Measurements from ENCODE around the gene SELENOI. TPM values are rescaled to one million over a fixed set of nuclear protein-coding genes. Genes with fewer than 3 reads are reported as not detected.
"Not testable (repeated sequence)": the region's sequence is repeated elsewhere in the genome, so short reads cannot be mapped to it uniquely, and the experiment has no call there.

The SELENOI gene, protein sequence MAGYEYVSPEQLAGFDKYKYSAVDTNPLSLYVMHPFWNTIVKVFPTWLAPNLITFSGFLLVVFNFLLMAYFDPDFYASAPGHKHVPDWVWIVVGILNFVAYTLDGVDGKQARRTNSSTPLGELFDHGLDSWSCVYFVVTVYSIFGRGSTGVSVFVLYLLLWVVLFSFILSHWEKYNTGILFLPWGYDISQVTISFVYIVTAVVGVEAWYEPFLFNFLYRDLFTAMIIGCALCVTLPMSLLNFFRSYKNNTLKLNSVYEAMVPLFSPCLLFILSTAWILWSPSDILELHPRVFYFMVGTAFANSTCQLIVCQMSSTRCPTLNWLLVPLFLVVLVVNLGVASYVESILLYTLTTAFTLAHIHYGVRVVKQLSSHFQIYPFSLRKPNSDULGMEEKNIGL
- total RNA-seq: 13.0 TPM

DNA sequence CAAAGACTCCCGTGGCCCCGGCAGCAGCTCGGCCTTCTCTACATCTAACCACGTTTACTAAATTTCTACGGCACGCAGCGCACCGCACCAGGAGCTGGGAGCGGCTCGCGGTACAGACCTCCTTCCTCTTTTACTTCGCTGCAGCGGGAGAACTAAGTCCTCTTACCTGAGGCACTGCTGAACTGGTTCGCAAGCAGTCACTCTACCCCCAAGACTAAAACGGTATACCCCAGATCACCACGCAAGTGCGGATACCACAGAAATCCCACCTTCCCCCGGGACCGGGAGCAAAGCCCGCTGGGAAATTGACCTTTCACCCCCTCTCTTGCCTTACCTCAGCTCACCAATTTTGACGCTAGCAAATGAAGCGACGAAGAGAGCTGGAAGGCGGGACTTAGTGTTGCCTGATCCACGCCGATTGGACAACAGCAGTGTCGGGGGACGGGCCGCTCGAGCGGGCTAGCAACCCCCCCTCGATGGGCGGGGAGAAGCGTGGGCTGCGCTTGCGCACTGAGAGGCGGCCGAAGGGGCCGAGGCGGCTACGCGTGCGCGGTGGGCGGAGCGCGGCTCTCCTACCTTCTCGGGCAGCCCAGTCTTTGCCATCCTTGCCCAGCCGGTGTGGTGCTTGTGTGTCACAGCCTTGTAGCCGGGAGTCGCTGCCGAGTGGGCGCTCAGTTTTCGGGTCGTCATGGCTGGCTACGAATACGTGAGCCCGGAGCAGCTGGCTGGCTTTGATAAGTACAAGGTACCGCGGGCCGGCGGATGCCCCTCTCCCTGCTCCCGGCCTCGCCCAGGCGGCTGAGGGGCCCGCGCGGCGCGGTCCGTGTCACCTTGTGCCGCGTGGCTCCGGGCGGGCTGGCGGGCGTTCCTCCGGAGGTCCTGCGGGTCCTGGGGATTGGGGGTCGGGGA is at the start of gene SELENOI:
SELENOI (plus strand) TSS at position 599 of the 909 bp plus-strand sequence; CDS start at position 689, 90 bp downstream.
- Histone ChIP-seq H3K27me3 (ENCODE audit: control insufficient read depth in 3 of 3, insufficient read depth in 3 of 3, low read length in 3 of 3) (no peaks in the 10 kb centered on the region), H3K9me3 (ENCODE audit: control insufficient read depth in 3 of 3, low read length in 3 of 3) (no peaks in the 10 kb centered on the region), H3K27ac (ENCODE audit: low read depth, low read length) (peak within 1 kb of the TSS; percentile 89), H3K4me3 (ENCODE audit: low read length in 3 of 3) (peak within 1 kb of the TSS; percentile 95 to 98 (median 97)), H3K36me3 (ENCODE audit: control insufficient read depth in 3 of 3, insufficient read depth in 3 of 3, low read length in 3 of 3) (peaks cover 0 to 2% (median 0%) of the 10 kb centered on the region in 3 donors), H3K9ac (ENCODE audit: low read depth in 1 of 3, low read length in 3 of 3) (peak within 1 kb of the TSS; percentile 95 to 97 (median 97)), H3K4me1 (ENCODE audit: control insufficient read depth in 3 of 3, insufficient read depth in 3 of 3, low read length in 3 of 3) (peaks cover 15 to 27% (median 17%) of the 10 kb centered on the region in 3 donors)

DNA sequence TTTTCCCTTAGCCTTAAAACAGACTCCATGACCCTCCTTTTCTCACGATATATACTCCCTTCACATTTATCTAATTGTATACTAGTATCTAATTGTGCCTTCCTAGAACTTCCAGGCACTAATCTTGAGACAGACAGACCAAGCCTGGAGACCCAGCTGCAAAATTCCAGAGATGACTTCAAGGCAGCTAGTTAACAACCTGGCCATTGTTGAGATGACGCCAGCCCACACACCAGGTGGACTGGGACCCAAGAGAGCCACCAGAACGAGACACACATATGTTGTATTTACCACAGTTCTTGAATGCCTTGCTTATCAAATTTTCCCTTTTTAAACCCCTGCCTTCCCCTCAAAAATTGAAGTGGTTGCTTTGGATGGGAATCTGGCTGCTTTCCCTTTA is 48.9 kb upstream of the SELENOI start:
- Histone ChIP-seq H3K4me1 (ENCODE audit: control insufficient read depth in 3 of 3, insufficient read depth in 3 of 3, low read length in 3 of 3) (peaks cover 9 to 14% (median 10%) of the 10 kb centered on the region in 3 donors), H3K9me3 (ENCODE audit: control insufficient read depth in 3 of 3, low read length in 3 of 3) (no peaks in the 10 kb centered on the region), H3K9ac (ENCODE audit: low read depth in 1 of 3, low read length in 3 of 3) (no peak overlapping the region), H3K27me3 (ENCODE audit: control insufficient read depth in 3 of 3, insufficient read depth in 3 of 3, low read length in 3 of 3) (no peaks in the 10 kb centered on the region), H3K4me3 (ENCODE audit: low read length in 3 of 3) (no peak overlapping the region), H3K27ac (ENCODE audit: low read depth, low read length) (no peak overlapping the region), H3K36me3 (ENCODE audit: control insufficient read depth in 3 of 3, insufficient read depth in 3 of 3, low read length in 3 of 3) (no peaks in the 10 kb centered on the region)

DNA sequence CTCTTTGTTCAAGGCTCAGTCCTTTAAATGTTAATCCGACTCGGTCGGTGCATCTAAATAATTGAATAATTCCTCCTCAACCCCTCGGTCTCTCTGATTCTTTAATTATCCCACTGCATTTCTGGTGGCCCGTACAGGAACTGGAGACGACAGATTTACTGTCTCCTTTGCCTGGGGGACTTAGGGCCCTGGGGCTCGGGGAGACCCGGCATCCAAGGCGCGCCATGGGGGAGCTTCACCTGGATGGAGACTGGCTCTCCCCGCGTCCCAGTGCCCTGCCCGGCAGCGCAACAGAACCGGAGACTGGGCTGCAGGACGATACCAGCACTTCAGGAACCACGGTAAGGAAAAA is 47.7 kb upstream of the SELENOI start:
- H3K27ac ChIP-seq (ENCODE audit: low read depth, low read length): peak overlapping the region; percentile 42
- H3K36me3 ChIP-seq (ENCODE audit: control insufficient read depth in 3 of 3, insufficient read depth in 3 of 3, low read length in 3 of 3): no peaks in the 10 kb centered on the region
- peaks cover 10 to 20% (median 12%) of the 10 kb centered on the region in 3 donors for H3K4me1 ChIP-seq (ENCODE audit: control insufficient read depth in 3 of 3, insufficient read depth in 3 of 3, low read length in 3 of 3)
- peak overlapping the region in 2 of 3 donors; percentile 72 to 85 for H3K9ac ChIP-seq (ENCODE audit: low read depth in 1 of 3, low read length in 3 of 3)
- peak overlapping the region; percentile 83 to 91 (median 88) for H3K4me3 ChIP-seq (ENCODE audit: low read length in 3 of 3)
- H3K27me3 ChIP-seq (ENCODE audit: control insufficient read depth in 3 of 3, insufficient read depth in 3 of 3, low read length in 3 of 3): no peaks in the 10 kb centered on the region
- H3K9me3 ChIP-seq (ENCODE audit: control insufficient read depth in 3 of 3, low read length in 3 of 3): no peaks in the 10 kb centered on the region

DNA sequence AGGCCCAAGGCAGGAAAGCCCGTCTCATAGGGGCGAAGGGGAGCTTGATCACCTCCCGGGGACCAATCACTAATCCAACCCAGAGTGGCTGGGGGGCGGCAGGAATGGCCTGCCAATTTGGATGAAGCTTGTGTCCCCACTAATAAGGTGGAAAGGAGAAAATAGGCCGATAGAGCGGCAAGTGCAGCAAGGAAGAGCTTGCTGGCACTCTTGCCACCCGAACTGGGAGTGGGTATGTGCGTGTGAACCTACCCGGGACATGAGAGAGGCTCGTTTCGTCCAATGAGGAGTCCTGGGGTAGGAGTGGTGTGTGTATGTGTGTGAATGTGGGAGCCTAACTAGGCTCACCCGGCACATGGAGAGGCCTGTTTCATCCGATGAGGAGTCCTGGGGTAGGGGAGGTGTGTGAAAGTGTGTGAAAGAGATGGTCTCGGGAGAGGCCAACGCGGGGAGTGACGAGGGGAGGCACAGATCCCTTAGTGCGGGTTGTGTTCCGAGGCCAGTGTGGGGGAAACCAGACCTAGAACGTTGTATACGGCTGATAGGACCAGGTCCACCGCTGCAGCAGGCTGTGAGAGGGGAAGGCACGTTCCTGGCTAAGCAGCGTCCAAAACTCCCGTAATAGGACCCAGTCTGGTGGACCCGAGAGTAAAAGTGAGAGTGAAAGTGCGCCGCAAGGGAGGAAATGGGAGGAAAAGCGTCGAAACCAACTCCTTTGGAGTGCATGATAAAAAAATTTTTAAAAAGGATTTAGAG is 47.1 kb upstream of the SELENOI start:
- Histone ChIP-seq H3K9ac (ENCODE audit: low read depth in 1 of 3, low read length in 3 of 3) (peak overlapping the region; percentile 72 to 85 (median 75)), H3K27me3 (ENCODE audit: control insufficient read depth in 3 of 3, insufficient read depth in 3 of 3, low read length in 3 of 3) (no peaks in the 10 kb centered on the region), H3K27ac (ENCODE audit: low read depth, low read length) (peak overlapping the region; percentile 42), H3K9me3 (ENCODE audit: control insufficient read depth in 3 of 3, low read length in 3 of 3) (no peaks in the 10 kb centered on the region), H3K4me3 (ENCODE audit: low read length in 3 of 3) (peak overlapping the region; percentile 83 to 91 (median 88)), H3K36me3 (ENCODE audit: control insufficient read depth in 3 of 3, insufficient read depth in 3 of 3, low read length in 3 of 3) (no peaks in the 10 kb centered on the region), H3K4me1 (ENCODE audit: control insufficient read depth in 3 of 3, insufficient read depth in 3 of 3, low read length in 3 of 3) (peaks cover 10 to 21% (median 12%) of the 10 kb centered on the region in 3 donors)

DNA sequence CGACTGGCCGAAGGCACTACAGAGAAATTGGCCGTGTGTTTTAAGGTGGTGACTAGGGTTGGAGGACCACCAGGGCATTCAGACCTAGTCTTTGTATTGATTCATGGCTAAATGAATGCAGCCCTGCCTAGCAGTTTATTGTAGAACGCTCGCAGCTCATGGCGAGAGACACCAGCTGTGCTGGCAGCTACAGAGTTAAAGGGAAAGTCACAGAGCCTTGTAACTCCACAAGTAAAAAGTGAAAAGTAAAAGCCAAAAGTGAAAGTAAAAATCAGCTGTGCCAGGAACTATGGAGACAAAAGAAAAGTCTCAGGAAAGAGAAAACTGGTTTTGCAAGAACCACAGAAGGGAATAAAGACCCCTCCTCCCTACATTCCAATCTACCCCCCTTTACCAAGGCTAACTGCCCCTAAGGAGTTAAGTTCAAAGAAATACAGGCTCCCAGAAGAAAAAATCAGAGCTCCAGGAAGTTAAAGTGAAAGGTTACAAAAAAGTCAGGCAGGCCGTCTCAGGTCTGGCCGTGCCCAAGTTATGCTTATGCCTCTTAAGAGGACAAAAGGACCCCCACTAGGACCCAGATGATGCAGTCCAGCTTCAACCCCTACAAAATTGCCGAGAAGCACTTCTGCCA is 46.4 kb upstream of the SELENOI start:
- H3K9me3 ChIP-seq (ENCODE audit: control insufficient read depth in 3 of 3, low read length in 3 of 3): no peaks in the 10 kb centered on the region
- peak overlapping the region; percentile 83 to 91 (median 88) for H3K4me3 ChIP-seq (ENCODE audit: low read length in 3 of 3)
- peak overlapping the region; percentile 72 to 85 (median 75) for H3K9ac ChIP-seq (ENCODE audit: low read depth in 1 of 3, low read length in 3 of 3)
- H3K36me3 ChIP-seq (ENCODE audit: control insufficient read depth in 3 of 3, insufficient read depth in 3 of 3, low read length in 3 of 3): no peaks in the 10 kb centered on the region
- H3K4me1 ChIP-seq (ENCODE audit: control insufficient read depth in 3 of 3, insufficient read depth in 3 of 3, low read length in 3 of 3): peaks cover 10 to 21% (median 12%) of the 10 kb centered on the region in 3 donors
- peak overlapping the region; percentile 42 for H3K27ac ChIP-seq (ENCODE audit: low read depth, low read length)
- H3K27me3 ChIP-seq (ENCODE audit: control insufficient read depth in 3 of 3, insufficient read depth in 3 of 3, low read length in 3 of 3): no peaks in the 10 kb centered on the region

DNA sequence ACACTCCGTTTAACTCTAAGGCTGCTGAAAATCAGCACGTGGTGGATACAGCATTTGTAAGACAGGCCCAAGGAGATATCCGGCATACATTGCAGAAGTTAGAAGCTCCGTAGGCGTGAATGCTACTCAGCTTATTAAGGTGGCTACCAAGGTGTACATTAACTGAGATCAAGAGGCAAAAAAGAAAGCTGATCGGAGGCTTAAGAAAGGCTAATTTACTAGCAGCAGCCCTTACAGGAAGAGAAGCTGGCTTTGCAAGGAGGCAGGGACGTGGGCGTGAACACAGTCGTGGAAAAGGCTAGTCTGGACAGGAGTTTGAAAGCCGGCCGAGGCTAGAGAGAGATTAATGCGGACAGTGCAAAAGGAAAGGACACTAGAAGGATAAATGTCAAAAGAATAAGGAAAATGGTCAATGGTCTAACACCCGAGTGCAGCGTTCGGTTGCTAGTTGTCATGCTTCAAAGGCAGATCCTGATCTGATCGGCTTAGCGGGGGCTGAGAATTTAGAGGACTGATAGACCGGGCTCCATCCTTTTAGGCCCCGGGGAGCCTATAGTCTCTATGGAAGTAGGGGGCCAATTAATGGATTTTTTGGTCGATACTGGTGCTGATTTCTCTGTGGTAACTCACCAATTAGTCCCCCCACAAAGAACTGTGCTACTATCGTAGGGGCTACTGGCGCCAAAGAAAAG is 45.6 kb upstream of the SELENOI start:
- Histone ChIP-seq H3K4me1 (ENCODE audit: control insufficient read depth in 3 of 3, insufficient read depth in 3 of 3, low read length in 3 of 3) (peaks cover 10 to 21% (median 12%) of the 10 kb centered on the region in 3 donors), H3K9me3 (ENCODE audit: control insufficient read depth in 3 of 3, low read length in 3 of 3) (no peaks in the 10 kb centered on the region), H3K27me3 (ENCODE audit: control insufficient read depth in 3 of 3, insufficient read depth in 3 of 3, low read length in 3 of 3) (no peaks in the 10 kb centered on the region), H3K27ac (ENCODE audit: low read depth, low read length) (no peak overlapping the region), H3K36me3 (ENCODE audit: control insufficient read depth in 3 of 3, insufficient read depth in 3 of 3, low read length in 3 of 3) (no peaks in the 10 kb centered on the region), H3K4me3 (ENCODE audit: low read length in 3 of 3) (peak overlapping the region in 2 of 3 donors; percentile 54 to 62), H3K9ac (ENCODE audit: low read depth in 1 of 3, low read length in 3 of 3) (no peak overlapping the region)

DNA sequence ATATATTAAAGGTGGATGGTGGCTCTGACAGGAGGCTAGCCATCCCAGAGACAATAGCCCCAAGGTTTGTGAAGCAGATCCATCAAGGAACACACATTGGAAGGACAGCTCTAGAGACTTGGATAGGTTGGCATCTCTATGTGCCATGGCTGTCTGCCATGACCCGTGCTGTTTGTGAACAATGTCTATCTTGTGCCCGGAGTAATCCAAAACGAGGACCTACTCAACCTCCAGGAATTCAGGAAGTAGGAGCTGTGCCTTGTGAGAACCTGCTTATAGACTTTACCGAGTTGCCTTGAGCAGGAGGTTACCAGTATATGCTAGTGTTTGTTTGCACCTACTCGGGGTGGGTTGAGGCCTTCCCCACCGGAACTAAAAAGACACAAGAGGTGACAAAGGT is 43.1 kb upstream of the SELENOI start:
- H3K27me3 ChIP-seq (ENCODE audit: control insufficient read depth in 3 of 3, insufficient read depth in 3 of 3, low read length in 3 of 3): no peaks in the 10 kb centered on the region
- no peak overlapping the region for H3K27ac ChIP-seq (ENCODE audit: low read depth, low read length)

DNA sequence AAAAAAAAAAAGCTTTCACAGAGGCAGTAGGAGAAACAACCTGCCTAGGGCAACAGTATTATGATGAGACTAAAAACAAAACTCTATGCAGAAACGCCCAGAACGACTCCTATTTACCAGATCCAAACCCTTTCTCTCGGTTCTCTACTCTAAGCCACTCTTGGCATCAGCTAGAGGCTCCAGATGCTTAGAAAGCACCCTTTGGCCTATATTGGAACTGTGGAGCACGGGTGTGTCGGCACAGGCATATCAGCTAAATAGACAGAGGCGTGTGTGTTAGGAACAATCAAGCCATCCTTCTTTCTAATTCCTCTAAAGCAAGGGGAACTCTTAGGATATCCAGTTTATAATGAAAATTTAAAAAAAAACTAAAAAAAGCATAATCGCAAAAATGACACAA is 40.8 kb upstream of the SELENOI start:
- H3K27me3 ChIP-seq (ENCODE audit: control insufficient read depth in 3 of 3, insufficient read depth in 3 of 3, low read length in 3 of 3); H3K36me3 ChIP-seq (ENCODE audit: control insufficient read depth in 3 of 3, insufficient read depth in 3 of 3, low read length in 3 of 3); H3K9ac ChIP-seq (ENCODE audit: low read depth in 1 of 3, low read length in 3 of 3); H3K4me3 ChIP-seq (ENCODE audit: low read length in 3 of 3); H3K27ac ChIP-seq (ENCODE audit: low read depth, low read length); H3K4me1 ChIP-seq (ENCODE audit: control insufficient read depth in 3 of 3, insufficient read depth in 3 of 3, low read length in 3 of 3); H3K9me3 ChIP-seq (ENCODE audit: control insufficient read depth in 3 of 3, low read length in 3 of 3): not testable (repeated sequence)

More for the DNA sequence above, 43.1 kb upstream of the SELENOI start:
- Histone ChIP-seq H3K4me1 (ENCODE audit: control insufficient read depth in 3 of 3, insufficient read depth in 3 of 3, low read length in 3 of 3) (peaks cover 10 to 21% (median 12%) of the 10 kb centered on the region in 3 donors), H3K9me3 (ENCODE audit: control insufficient read depth in 3 of 3, low read length in 3 of 3) (no peaks in the 10 kb centered on the region), H3K9ac (ENCODE audit: low read depth in 1 of 3, low read length in 3 of 3) (no peak overlapping the region), H3K4me3 (ENCODE audit: low read length in 3 of 3) (no peak overlapping the region), H3K36me3 (ENCODE audit: control insufficient read depth in 3 of 3, insufficient read depth in 3 of 3, low read length in 3 of 3) (no peaks in the 10 kb centered on the region)

DNA sequence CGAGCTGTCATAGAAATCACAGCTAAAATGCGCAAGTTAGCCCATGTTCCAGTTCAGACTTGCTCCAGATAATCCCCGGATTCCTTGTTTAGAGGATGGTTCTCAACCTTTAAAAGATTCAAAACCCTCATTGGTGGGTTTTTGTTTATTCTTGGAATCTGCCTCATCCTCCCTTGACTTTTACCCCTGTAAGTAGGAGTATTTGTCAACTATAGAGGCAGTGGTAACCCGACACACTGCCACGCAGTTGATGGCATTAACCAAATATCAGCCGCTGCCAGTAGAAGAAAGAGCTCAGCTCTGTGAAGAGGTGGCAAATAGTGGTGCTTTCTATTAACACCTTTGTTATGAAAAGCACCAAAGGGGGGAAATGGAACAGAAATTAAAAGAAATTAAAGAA is 40.4 kb upstream of the SELENOI start:
- Histone ChIP-seq H3K9ac (ENCODE audit: low read depth in 1 of 3, low read length in 3 of 3) (no peak overlapping the region), H3K4me3 (ENCODE audit: low read length in 3 of 3) (no peak overlapping the region), H3K27ac (ENCODE audit: low read depth, low read length) (no peak overlapping the region), H3K27me3 (ENCODE audit: control insufficient read depth in 3 of 3, insufficient read depth in 3 of 3, low read length in 3 of 3) (no peaks in the 10 kb centered on the region), H3K9me3 (ENCODE audit: control insufficient read depth in 3 of 3, low read length in 3 of 3) (no peaks in the 10 kb centered on the region), H3K4me1 (ENCODE audit: control insufficient read depth in 3 of 3, insufficient read depth in 3 of 3, low read length in 3 of 3) (peaks cover 0 to 6% (median 3%) of the 10 kb centered on the region in 3 donors), H3K36me3 (ENCODE audit: control insufficient read depth in 3 of 3, insufficient read depth in 3 of 3, low read length in 3 of 3) (no peaks in the 10 kb centered on the region)
